Neural cell (in vitro differentiated cells): ENCODE results near the gene OR6C2.

Experiments
- POLR2AphosphoS5 ChIP-seq: IDR thresholded peaks from 2 replicates; pipeline ENCODE4 v1.6.1; 2012
- TF ChIP-seq, protein P1 (sequence below): fragments of 450-650 bp; IDR thresholded peaks from 2 replicates; pipeline ENCODE4 v1.5.1; 2014; ENCODE audit warnings: antibody characterized with exemption, mild to moderate bottlenecking, moderate library complexity; ENCODE audit not compliant: poor library complexity, severe bottlenecking

DNA sequence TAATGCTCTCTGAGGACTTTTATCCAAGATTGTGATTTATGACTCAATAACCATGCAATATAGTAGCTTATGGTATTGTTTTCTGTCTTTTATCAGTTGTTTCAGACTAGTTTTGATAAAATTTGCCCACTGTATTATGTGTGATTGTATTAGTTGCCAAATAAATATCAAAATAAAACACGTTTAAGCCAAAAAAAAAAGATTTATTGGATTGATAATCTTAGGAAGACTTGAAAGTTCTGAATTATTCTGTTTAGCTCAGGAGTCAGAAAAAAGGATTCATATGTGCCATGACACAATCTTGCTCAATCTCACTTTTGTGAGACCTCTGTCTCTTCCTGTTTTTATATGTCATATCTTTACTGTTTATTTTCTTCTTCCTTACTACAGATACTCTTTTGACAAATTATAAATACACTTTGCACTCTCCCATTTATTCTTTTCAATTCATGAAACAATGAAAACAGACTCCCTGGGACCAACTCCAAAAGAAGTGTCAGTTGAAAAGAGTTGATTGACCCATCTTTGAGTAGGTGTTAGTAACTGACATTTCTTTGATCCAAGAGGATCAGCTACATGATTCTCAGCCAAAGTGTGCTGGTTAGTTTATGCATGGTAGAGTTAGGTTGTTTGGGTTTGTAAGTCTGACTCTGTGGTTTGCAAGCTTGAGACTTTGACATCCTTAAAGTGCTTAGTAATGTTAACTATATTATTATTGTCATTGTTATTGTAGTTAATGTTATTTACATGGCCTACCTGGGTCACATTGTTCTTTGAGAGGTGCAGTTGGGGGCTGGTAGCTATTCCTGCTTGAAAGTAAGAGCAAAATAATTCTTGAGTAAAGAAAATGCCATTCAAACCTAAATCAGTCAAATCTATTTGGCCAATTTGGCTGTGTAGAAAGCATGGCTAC is 15.3 kb upstream of the OR6C2 start:
- TF ChIP-seq, protein P1, sequence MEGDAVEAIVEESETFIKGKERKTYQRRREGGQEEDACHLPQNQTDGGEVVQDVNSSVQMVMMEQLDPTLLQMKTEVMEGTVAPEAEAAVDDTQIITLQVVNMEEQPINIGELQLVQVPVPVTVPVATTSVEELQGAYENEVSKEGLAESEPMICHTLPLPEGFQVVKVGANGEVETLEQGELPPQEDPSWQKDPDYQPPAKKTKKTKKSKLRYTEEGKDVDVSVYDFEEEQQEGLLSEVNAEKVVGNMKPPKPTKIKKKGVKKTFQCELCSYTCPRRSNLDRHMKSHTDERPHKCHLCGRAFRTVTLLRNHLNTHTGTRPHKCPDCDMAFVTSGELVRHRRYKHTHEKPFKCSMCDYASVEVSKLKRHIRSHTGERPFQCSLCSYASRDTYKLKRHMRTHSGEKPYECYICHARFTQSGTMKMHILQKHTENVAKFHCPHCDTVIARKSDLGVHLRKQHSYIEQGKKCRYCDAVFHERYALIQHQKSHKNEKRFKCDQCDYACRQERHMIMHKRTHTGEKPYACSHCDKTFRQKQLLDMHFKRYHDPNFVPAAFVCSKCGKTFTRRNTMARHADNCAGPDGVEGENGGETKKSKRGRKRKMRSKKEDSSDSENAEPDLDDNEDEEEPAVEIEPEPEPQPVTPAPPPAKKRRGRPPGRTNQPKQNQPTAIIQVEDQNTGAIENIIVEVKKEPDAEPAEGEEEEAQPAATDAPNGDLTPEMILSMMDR = no peak
- TF ChIP-seq POLR2AphosphoS5 = no peak
